K562 (cell line): ENCODE results near the gene EMID1. TPM values are rescaled to one million over a fixed set of nuclear protein-coding genes. Genes with fewer than 3 reads are reported as not detected.

Experiments used
- FIP1L1 ChIP-seq: fragments of 200-400 bp; formaldehyde crosslinking; IDR thresholded peaks from 2 replicates; pipeline ENCODE4 v1.6.1; 2018; ENCODE audit warnings: mild to moderate bottlenecking, low read depth, low read length; ENCODE audit not compliant: poor library complexity, severe bottlenecking
- MGA ChIP-seq: fragments of 450-650 bp; IDR thresholded peaks from 2 replicates; pipeline ENCODE4 v1.6.1; 2016; ENCODE audit warnings: mild to moderate bottlenecking, moderate library complexity
- RCOR1 ChIP-seq, 2 experiments: IDR thresholded peaks; 2 replicates each; pipeline ENCODE4 v1.6.1; 2012; ENCODE audit warnings: low read depth in 2 of 2, low read length in 2 of 2, borderline replicate concordance in 1 of 2, improper control_type of control experiment in 1 of 2
- VEZF1 ChIP-seq: fragments of 200-800 bp; sonication (Bioruptor generic); IDR thresholded peaks from 2 replicates; pipeline ENCODE4 v1.6.1; 2017; ENCODE audit warnings: missing genetic modification characterization, missing compliant biosample characterization
- ZNF592 ChIP-seq: fragments of 450-650 bp; IDR thresholded peaks from 2 replicates; pipeline ENCODE4 v1.6.1; 2017; ENCODE audit warnings: antibody characterized with exemption, mild to moderate bottlenecking
- polyA plus RNA-seq, 8 experiments: library from polyadenylated mRNA; depleted of rRNA in 4 of 8; stranded (reverse) in 5 of 8; unstranded in 3 of 8; fragments of >200 nt; fragmentation: Nextera tagmentation in 2 of 8; fragmentation: Illumina TruSeq in 1 of 8; extraction: Ambion mirVana in 2 of 8; extraction: Trizol in 1 of 8; gene quantifications; 2 replicates each; pipeline versions ENCODE4 v1.2.1 to v1.2.3, GENCODE V29; 2011 to 2014; ENCODE audit warnings: inconsistent platforms in 1 of 8, missing spikeins in 1 of 8
- total RNA-seq, 7 experiments: library from RNA; depleted of rRNA in 6 of 7; stranded (reverse); fragments of >200 nt in 6 of 7; fragmentation: Illumina TruSeq in 2 of 7; extraction: Trizol in 2 of 7; gene quantifications; 2 replicates each; pipeline versions ENCODE4 v1.2.1 to v1.2.3, GENCODE V29; 2011 to 2021; ENCODE audit warnings: low replicate concordance in 1 of 7

The EMID1 gene
- total and polyA plus RNA-seq, 9 of the 15 experiments (the other 6 are each of a cell fraction or from before 2014, with no cell fraction given), result 0.15 to 7.2 (median 2.7) TPM

- TF ChIP-seq VEZF1 (peak; percentile 71), MGA (peak; percentile 17; the same call in 1 of the 2 replicates), RCOR1 (IDR thresholded peaks at IDR 0.05; ENCODE audit: borderline replicate concordance in 1 of 2, low read depth in 2 of 2, low read length in 2 of 2) (peak in 1 of 2 experiments; percentile 5; a peak in 1 of 4 replicates), ZNF592 (peak; percentile 67), FIP1L1 (no peak)
These were observed 3.2 kb upstream of the EMID1 start (continued) for GRCh38 chr22:29202212-29203192.
